K562 (cell line): ENCODE results near the gene GNB2. TPM values are rescaled to one million over a fixed set of nuclear protein-coding genes. Genes with fewer than 3 reads are reported as not detected.
A peak's percentile ranks its signal among the peaks of the same experiment; 100 is the strongest.

Source experiments
- ARNT ChIP-seq, 2 experiments: fragments of 450-650 bp; IDR thresholded peaks; 2 replicates each; pipeline ENCODE4 v1.6.1; 2016; ENCODE audit warnings: mild to moderate bottlenecking in 1 of 2
- BRCA1 ChIP-seq, 2 experiments: fragments of 450-650 bp in 1 of 2; sonication (generic) in 1 of 2; formaldehyde crosslinking in 1 of 2; IDR thresholded peaks; 2 replicates each; pipeline versions ENCODE4 v1.5.0 to v1.6.1; 2017 to 2020; ENCODE audit warnings: mild to moderate bottlenecking in 1 of 2, missing genetic modification reagents in 1 of 2
- CXXC5 ChIP-seq: fragments of 250-450 bp; sonication (Bioruptor Pico); IDR thresholded peaks from 2 replicates; pipeline ENCODE4 v1.8.0; 2022; ENCODE audit warnings: inconsistent platforms, mild to moderate bottlenecking, moderate library complexity
- DACH1 ChIP-seq: fragments of 450-650 bp; IDR thresholded peaks from 2 replicates; pipeline ENCODE4 v1.6.1; 2018; ENCODE audit not compliant: partially characterized antibody
- EHMT2 ChIP-seq: fragments of 450-650 bp; IDR thresholded peaks from 2 replicates; pipeline ENCODE4 v1.6.1; 2018; ENCODE audit warnings: antibody characterized with exemption
- FOXA3 ChIP-seq, 2 experiments: fragments of 450-650 bp in 1 of 2; sonication (generic) in 1 of 2; formaldehyde crosslinking; IDR thresholded peaks in 1 of 2; conservative IDR thresholded peaks in 1 of 2; 2 replicates each; pipeline versions ENCODE4 v1.4.0 to v1.8.0; 2020 to 2022; ENCODE audit warnings: mild to moderate bottlenecking in 2 of 2, missing genetic modification reagents in 1 of 2
- FOXP4 ChIP-seq: sonication (generic); formaldehyde crosslinking; IDR thresholded peaks from 2 replicates; pipeline ENCODE4 v1.8.0; 2022; ENCODE audit warnings: mild to moderate bottlenecking, missing genetic modification reagents, borderline replicate concordance
- HDAC3 ChIP-seq: fragments of 450-650 bp; IDR thresholded peaks from 2 replicates; pipeline ENCODE4 v1.6.1; 2018; ENCODE audit warnings: borderline replicate concordance, mild to moderate bottlenecking, moderate library complexity; ENCODE audit not compliant: partially characterized antibody
- MLLT1 ChIP-seq, 2 experiments: fragments of 450-650 bp; IDR thresholded peaks; 2 replicates each; pipeline ENCODE4 v1.6.1; 2016
- NR2C2 ChIP-seq, 2 experiments: fragments of 200-800 bp in 1 of 2; sonication (Bioruptor generic) in 1 of 2; sonication (generic) in 1 of 2; formaldehyde crosslinking in 1 of 2; IDR thresholded peaks; 2 replicates each; pipeline versions ENCODE4 v1.6.1 to v1.8.0; 2016 to 2022; ENCODE audit warnings: mild to moderate bottlenecking in 1 of 2, missing compliant biosample characterization in 1 of 2, missing genetic modification characterization in 1 of 2, missing genetic modification reagents in 1 of 2
- PHF20 ChIP-seq: fragments of 450-650 bp; IDR thresholded peaks from 2 replicates; pipeline ENCODE4 v1.6.1; 2018; ENCODE audit not compliant: partially characterized antibody
- POLR2AphosphoS5 ChIP-seq: IDR thresholded peaks from 2 replicates; pipeline ENCODE4 v1.6.1; 2011; ENCODE audit warnings: mild to moderate bottlenecking, low read depth, low read length, moderate library complexity; ENCODE audit not compliant: control insufficient read depth, insufficient read depth
- ZKSCAN1 ChIP-seq: fragments of 150-350 bp; IDR thresholded peaks from 2 replicates; pipeline ENCODE4 v1.6.1; 2016; ENCODE audit warnings: low read depth, low read length
- ZNF766 ChIP-seq: fragments of 200-800 bp; sonication (Bioruptor generic); conservative IDR thresholded peaks from 2 replicates; pipeline ENCODE4 v1.6.1; 2016; ENCODE audit warnings: missing genetic modification characterization, missing compliant biosample characterization
- polyA plus RNA-seq, 8 experiments: library from polyadenylated mRNA; depleted of rRNA in 4 of 8; stranded (reverse) in 5 of 8; unstranded in 3 of 8; fragments of >200 nt; fragmentation: Nextera tagmentation in 2 of 8; fragmentation: Illumina TruSeq in 1 of 8; extraction: Ambion mirVana in 2 of 8; extraction: Trizol in 1 of 8; gene quantifications; 2 replicates each; pipeline versions ENCODE4 v1.2.1 to v1.2.3, GENCODE V29; 2011 to 2014; ENCODE audit warnings: inconsistent platforms in 1 of 8, missing spikeins in 1 of 8
- total RNA-seq, 7 experiments: library from RNA; depleted of rRNA in 6 of 7; stranded (reverse); fragments of >200 nt in 6 of 7; fragmentation: Illumina TruSeq in 2 of 7; extraction: Trizol in 2 of 7; gene quantifications; 2 replicates each; pipeline versions ENCODE4 v1.2.1 to v1.2.3, GENCODE V29; 2011 to 2021; ENCODE audit warnings: low replicate concordance in 1 of 7
- TF ChIP-seq, protein P1 (sequence below): fragments of 450-650 bp; formaldehyde crosslinking; IDR thresholded peaks from 2 replicates; pipeline ENCODE4 v1.4.0; 2020; ENCODE audit warnings: mild to moderate bottlenecking, moderate library complexity
- TF ChIP-seq, protein P2 (sequence below): IDR thresholded peaks from 2 replicates; pipeline ENCODE4 v1.6.1; 2016; ENCODE audit warnings: missing genetic modification characterization, missing compliant biosample characterization

Gene GNB2
- total and polyA plus RNA-seq, 9 of the 15 experiments (the other 6 are each of a cell fraction or from before 2014, with no cell fraction given) = 0.65 to 320 (median 104) TPM

DNA sequence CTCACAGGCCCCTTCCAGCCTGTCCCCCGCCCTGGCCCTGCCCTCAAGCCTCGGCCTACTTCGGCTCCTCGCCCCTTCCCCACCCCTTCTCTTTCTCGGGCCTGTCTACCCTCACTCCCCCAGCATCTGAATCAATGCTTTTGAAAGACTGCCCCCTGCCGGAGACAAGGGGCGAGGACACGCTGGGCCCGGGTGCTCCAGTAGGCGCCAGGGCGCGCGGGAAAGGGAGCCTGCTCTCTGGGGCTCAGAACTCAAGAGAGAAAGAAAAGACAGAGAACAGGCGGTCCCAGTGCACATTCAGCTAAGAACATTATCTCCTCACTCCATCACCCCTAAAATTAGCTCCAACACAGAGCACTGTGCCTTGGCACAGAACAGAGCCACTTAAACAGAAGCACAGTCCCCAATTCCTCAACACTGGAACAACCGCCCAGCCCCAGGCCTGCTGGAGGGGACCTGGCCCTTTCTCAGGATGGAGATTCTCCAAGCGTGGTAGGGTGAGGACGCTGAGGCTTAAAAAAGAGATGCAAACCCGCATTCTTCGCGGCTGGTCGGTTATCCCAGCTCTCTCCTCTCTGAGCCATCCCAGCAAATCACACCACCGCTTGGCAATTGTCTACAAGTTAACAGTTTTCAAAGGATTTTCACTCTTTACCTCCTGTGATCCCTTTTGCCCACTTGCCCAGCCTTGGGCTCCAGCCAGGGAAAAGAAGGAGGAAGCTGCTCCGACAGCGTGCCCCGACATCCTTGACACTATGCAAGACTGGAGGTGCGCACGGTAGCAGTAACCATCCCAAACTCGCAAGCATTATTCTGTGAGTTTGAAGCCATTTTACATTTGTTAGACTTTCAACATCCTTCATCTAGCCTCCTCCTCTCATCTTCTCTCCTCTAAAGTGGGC lies 18.4 kb downstream of the GNB2 start (continued):
- TF ChIP-seq FOXA3 (CRISPR knock-in tag; conservative IDR thresholded peaks at IDR 0.05 in 1 of 2, IDR thresholded peaks at IDR 0.05 in 1 of 2) (peak in 1 of 2 experiments; percentile 63; a peak in 2 of 4 replicates), MLLT1 (IDR thresholded peaks at IDR 0.05) (no peak), NR2C2 (CRISPR knock-in tag; IDR thresholded peaks at IDR 0.05) (no peak), NR2C2 (tag; IDR thresholded peaks at IDR 0.05) (no peak), CXXC5 (CRISPR knock-in tag) (peak; percentile 43; the same call in 1 of the 2 replicates), HDAC3 (no peak), ARNT (IDR thresholded peaks at IDR 0.05) (no peak), PHF20 (no peak), POLR2AphosphoS5 (no peak; the same call in 1 of the 2 replicates), FOXP4 (CRISPR knock-in tag) (no peak), ZNF766 (CRISPR knock-in tag) (no peak; the same call in 1 of the 2 replicates), EHMT2 (no peak), BRCA1 (IDR thresholded peaks at IDR 0.05) (no peak), BRCA1 (CRISPR knock-in tag; IDR thresholded peaks at IDR 0.05) (no peak), ZKSCAN1 (no peak), DACH1 (no peak)
- TF ChIP-seq, protein P1, sequence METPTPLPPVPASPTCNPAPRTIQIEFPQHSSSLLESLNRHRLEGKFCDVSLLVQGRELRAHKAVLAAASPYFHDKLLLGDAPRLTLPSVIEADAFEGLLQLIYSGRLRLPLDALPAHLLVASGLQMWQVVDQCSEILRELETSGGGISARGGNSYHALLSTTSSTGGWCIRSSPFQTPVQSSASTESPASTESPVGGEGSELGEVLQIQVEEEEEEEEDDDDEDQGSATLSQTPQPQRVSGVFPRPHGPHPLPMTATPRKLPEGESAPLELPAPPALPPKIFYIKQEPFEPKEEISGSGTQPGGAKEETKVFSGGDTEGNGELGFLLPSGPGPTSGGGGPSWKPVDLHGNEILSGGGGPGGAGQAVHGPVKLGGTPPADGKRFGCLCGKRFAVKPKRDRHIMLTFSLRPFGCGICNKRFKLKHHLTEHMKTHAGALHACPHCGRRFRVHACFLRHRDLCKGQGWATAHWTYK = no peak
- TF ChIP-seq, protein P2, sequence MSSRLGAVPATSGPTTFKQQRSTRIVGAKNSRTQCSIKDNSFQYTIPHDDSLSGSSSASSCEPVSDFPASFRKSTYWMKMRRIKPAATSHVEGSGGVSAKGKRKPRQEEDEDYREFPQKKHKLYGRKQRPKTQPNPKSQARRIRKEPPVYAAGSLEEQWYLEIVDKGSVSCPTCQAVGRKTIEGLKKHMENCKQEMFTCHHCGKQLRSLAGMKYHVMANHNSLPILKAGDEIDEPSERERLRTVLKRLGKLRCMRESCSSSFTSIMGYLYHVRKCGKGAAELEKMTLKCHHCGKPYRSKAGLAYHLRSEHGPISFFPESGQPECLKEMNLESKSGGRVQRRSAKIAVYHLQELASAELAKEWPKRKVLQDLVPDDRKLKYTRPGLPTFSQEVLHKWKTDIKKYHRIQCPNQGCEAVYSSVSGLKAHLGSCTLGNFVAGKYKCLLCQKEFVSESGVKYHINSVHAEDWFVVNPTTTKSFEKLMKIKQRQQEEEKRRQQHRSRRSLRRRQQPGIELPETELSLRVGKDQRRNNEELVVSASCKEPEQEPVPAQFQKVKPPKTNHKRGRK (tag) = no peak
